Keratinocyte (primary cell): ENCODE measurements around the gene LRRC17. TPM values are rescaled to one million over a fixed set of nuclear protein-coding genes. Genes with fewer than 3 reads are reported as not detected.

Experiments used
- DNase-seq: peaks from one replicate; pipeline ENCODE4 v3.0.0-alpha.2; 2011; ENCODE audit warnings: low read depth, missing footprints, low spot score
- FAIRE-seq: peaks from 2 replicates; lab custom pipeline; 2011; peaks lifted over from hg19 to GRCh38; lab: Jason Lieb, UNC
- H2AFZ ChIP-seq: 2 replicates; pipeline ENCODE4 v1.6.0; 2012; ENCODE audit warnings: low read length, control low read depth, inconsistent platforms; ENCODE audit not compliant: control insufficient read depth
- H3K27ac ChIP-seq: 2 replicates; pipeline ENCODE4 v1.5.1; 2011; ENCODE audit warnings: low read length; ENCODE audit not compliant: control insufficient read depth, insufficient read depth
- H3K27me3 ChIP-seq: 3 replicates; pipeline ENCODE4 v1.6.0; 2011; ENCODE audit warnings: low read length; ENCODE audit not compliant: control insufficient read depth, insufficient read depth; ENCODE audit errors: extremely low read depth
- H3K36me3 ChIP-seq, 2 experiments: 2 replicates in 1 of 2; 3 replicates in 1 of 2; pipeline ENCODE4 v1.5.1; 2011; ENCODE audit warnings: low read length in 2 of 2, mild to moderate bottlenecking in 1 of 2; ENCODE audit not compliant: control insufficient read depth in 2 of 2, insufficient read depth in 2 of 2; ENCODE audit errors: extremely low read depth in 1 of 2
- H3K4me1 ChIP-seq: 3 replicates; pipeline ENCODE4 v1.5.1; 2011; ENCODE audit warnings: low read length; ENCODE audit not compliant: control insufficient read depth, insufficient read depth; ENCODE audit errors: extremely low read depth
- H3K4me2 ChIP-seq: 3 replicates; pipeline ENCODE4 v1.6.0; 2011; ENCODE audit warnings: low read depth, low read length; ENCODE audit not compliant: control insufficient read depth, insufficient read depth; ENCODE audit errors: extremely low read depth
- H3K4me3 ChIP-seq, 3 experiments: fragments of 200-600 bp in 1 of 3; sonication (generic) in 1 of 3; 2 replicates in 2 of 3; 3 replicates in 1 of 3; pipeline ENCODE4 v1.5.1; 2011 to 2016; ENCODE audit warnings: low read length in 3 of 3, mild to moderate bottlenecking in 3 of 3, control low read depth in 2 of 3, inconsistent platforms in 1 of 3, low read depth in 1 of 3, mixed read lengths in 1 of 3, mixed run types in 1 of 3, moderate library complexity in 1 of 3; ENCODE audit not compliant: control insufficient read depth in 2 of 3, insufficient read depth in 2 of 3; ENCODE audit errors: extremely low read depth in 1 of 3
- H3K79me2 ChIP-seq: 2 replicates; pipeline ENCODE4 v1.6.0; 2012; ENCODE audit warnings: low read length; ENCODE audit not compliant: control insufficient read depth, insufficient read depth
- H3K9ac ChIP-seq: 3 replicates; pipeline ENCODE4 v1.6.0; 2011; ENCODE audit warnings: low read length; ENCODE audit not compliant: control insufficient read depth, insufficient read depth; ENCODE audit errors: extremely low read depth
- H3K9me1 ChIP-seq: 3 replicates; pipeline ENCODE4 v1.6.0; 2011; ENCODE audit warnings: low read length; ENCODE audit not compliant: control insufficient read depth, insufficient read depth; ENCODE audit errors: extremely low read depth
- H3K9me3 ChIP-seq: 2 replicates; pipeline ENCODE4 v1.5.1; 2012; ENCODE audit warnings: low read depth, low read length; ENCODE audit not compliant: control insufficient read depth
- H4K20me1 ChIP-seq: 3 replicates; pipeline ENCODE4 v1.6.0; 2011; ENCODE audit warnings: low read length; ENCODE audit not compliant: control insufficient read depth, insufficient read depth; ENCODE audit errors: extremely low read depth
- EZH2 ChIP-seq: IDR thresholded peaks from one replicate; pipeline ENCODE4 v1.6.1; 2012; ENCODE audit warnings: inconsistent platforms, mild to moderate bottlenecking, low read length, moderate library complexity
- dilution Hi-C: fragments of 300-500 bp; cut with MboI; formaldehyde crosslinking; loops from one replicate; pipeline ENCODE4 v1.7.0; 2020; ENCODE audit warnings: low sequenced_read_pairs; ENCODE audit not compliant: extremely low pct_ligation_motif_present
- polyA plus RNA-seq, 5 experiments: library from polyadenylated mRNA; depleted of rRNA in 3 of 5; stranded (reverse) in 3 of 5; stranded (forward) in 1 of 5; unstranded in 1 of 5; fragments of >200 nt; gene quantifications; 1 replicate in 1 of 5; 2 replicates in 3 of 5; 3 replicates in 1 of 5; pipeline versions ENCODE4 v1.2.1 to v1.2.3, GENCODE V29; 2011 to 2012; ENCODE audit warnings: missing spikeins in 2 of 5, low read depth in 1 of 5, low replicate concordance in 1 of 5
- TF ChIP-seq, protein P1 (sequence below), 3 experiments: IDR thresholded peaks in 1 of 3; conservative IDR thresholded peaks in 1 of 3; optimal IDR thresholded peaks in 1 of 3; 2 replicates in 2 of 3; 3 replicates in 1 of 3; pipeline versions ENCODE3 to v1.5.1; 2011; ENCODE audit warnings: low read length in 3 of 3, mild to moderate bottlenecking in 3 of 3, moderate library complexity in 2 of 3, control low read depth in 1 of 3, inconsistent platforms in 1 of 3; ENCODE audit not compliant: insufficient read depth in 2 of 3; ENCODE audit errors: extremely low read depth in 1 of 3

The LRRC17 gene
- polyA plus RNA-seq, 1 donor (not counting 4 experiments of a cell fraction or from before 2014, with no cell fraction given) = 0.20 TPM

DNA sequence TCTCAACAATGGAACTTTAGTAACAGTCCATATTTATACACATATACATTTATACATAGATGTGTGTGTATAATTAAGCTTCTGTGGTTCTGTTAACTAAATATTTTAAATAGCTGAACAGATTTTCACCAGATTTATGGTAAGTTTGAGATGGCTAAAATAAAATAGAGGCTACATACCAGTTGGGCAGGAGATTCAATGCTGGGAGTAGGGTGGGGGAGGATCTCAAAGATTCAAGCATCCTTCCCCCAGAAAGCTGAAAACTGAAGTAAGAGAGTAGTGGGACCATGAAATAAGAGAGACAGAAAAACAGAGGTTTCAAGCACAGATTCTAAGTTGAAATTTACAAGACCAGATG, 14.0 kb downstream of the LRRC17 start:
- no peak overlapping the region for H3K27ac ChIP-seq
- no peak overlapping the region for H3K4me2 ChIP-seq
- no peak for DNase-seq
- peaks cover 4% of the 10 kb centered on the region for H3K4me1 ChIP-seq
- no peaks in the 10 kb centered on the region for H3K9me1 ChIP-seq
- no peak for FAIRE-seq
- H3K9me3 ChIP-seq = no peaks in the 10 kb centered on the region
- H2AFZ ChIP-seq = no peak overlapping the region
- H3K79me2 ChIP-seq = no peaks in the 10 kb centered on the region
- H3K36me3 ChIP-seq = no peaks in the 10 kb centered on the region
- H4K20me1 ChIP-seq = no peaks in the 10 kb centered on the region
- no peak overlapping the region for H3K9ac ChIP-seq
- no peak overlapping the region for H3K4me3 ChIP-seq
- no peaks in the 10 kb centered on the region for H3K27me3 ChIP-seq
- TF ChIP-seq EZH2 = no peak
- TF ChIP-seq, protein P1, sequence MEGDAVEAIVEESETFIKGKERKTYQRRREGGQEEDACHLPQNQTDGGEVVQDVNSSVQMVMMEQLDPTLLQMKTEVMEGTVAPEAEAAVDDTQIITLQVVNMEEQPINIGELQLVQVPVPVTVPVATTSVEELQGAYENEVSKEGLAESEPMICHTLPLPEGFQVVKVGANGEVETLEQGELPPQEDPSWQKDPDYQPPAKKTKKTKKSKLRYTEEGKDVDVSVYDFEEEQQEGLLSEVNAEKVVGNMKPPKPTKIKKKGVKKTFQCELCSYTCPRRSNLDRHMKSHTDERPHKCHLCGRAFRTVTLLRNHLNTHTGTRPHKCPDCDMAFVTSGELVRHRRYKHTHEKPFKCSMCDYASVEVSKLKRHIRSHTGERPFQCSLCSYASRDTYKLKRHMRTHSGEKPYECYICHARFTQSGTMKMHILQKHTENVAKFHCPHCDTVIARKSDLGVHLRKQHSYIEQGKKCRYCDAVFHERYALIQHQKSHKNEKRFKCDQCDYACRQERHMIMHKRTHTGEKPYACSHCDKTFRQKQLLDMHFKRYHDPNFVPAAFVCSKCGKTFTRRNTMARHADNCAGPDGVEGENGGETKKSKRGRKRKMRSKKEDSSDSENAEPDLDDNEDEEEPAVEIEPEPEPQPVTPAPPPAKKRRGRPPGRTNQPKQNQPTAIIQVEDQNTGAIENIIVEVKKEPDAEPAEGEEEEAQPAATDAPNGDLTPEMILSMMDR (optimal IDR thresholded peaks at IDR 0.05 in 1 of 3, IDR thresholded peaks at IDR 0.05 in 1 of 3, conservative IDR thresholded peaks at IDR 0.05 in 1 of 3; ENCODE audit: extremely low read depth in 1 of 3, insufficient read depth in 2 of 3, low read length in 3 of 3) = no peak
- dilution Hi-C loops = no loop called here

DNA sequence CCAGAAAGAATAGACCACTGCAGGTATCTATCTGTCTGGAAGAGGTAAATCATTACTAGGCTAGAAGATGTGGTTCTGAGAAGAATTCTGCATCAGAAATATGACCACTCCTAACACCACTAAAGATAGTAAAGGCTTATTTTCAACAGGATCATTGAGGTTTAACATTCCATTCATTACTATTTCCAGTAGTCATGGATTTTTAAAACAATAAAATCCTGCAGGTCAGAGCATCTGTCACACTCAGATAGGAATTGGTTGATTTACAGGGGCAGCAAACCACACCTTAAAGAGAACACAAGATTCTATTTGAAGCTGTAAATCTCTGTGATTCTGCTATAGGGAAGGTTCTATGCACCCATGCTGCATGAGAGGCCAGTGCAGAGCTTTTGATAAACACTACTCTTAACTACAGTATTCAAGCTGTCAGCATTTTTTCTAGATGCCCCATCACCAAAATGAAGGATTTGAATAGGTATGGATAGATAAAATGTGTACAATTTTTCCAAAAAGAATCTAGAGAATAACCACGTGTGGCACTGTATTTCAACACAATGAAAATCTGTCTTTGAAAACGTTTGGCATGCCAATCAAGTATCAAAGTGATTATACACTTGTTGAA, 14.6 kb downstream of the LRRC17 start:
- H3K9me3 ChIP-seq = no peaks in the 10 kb centered on the region
- DNase-seq (no peak), FAIRE-seq (no peak)
- H3K4me2 ChIP-seq = no peak overlapping the region
- no peak overlapping the region for H2AFZ ChIP-seq
- no peak overlapping the region for H3K4me3 ChIP-seq
- no peak overlapping the region for H3K9ac ChIP-seq
- no peaks in the 10 kb centered on the region for H4K20me1 ChIP-seq
- H3K79me2 ChIP-seq = no peaks in the 10 kb centered on the region
- no peak for TF ChIP-seq EZH2
- TF ChIP-seq, protein P1 (optimal IDR thresholded peaks at IDR 0.05 in 1 of 3, IDR thresholded peaks at IDR 0.05 in 1 of 3, conservative IDR thresholded peaks at IDR 0.05 in 1 of 3; ENCODE audit: extremely low read depth in 1 of 3, insufficient read depth in 2 of 3, low read length in 3 of 3) = no peak
- no peak overlapping the region for H3K27ac ChIP-seq
- dilution Hi-C loops = no loop called here
- H3K4me1 ChIP-seq = peaks cover 4% of the 10 kb centered on the region
- no peaks in the 10 kb centered on the region for H3K27me3 ChIP-seq
- H3K36me3 ChIP-seq = no peaks in the 10 kb centered on the region
- no peaks in the 10 kb centered on the region for H3K9me1 ChIP-seq
